Fibroblast of lung (primary cell): Measurements from ENCODE around the gene ACTA1.
"Not testable (repeated sequence)": the region's sequence is repeated elsewhere in the genome, so short reads cannot be mapped to it uniquely, and the experiment has no call there.

Experiments
- CTCF ChIP-seq, 2 donors: IDR thresholded peaks in 1 of 2; conservative IDR thresholded peaks in 1 of 2; 1 replicate in 1 of 2; 2 replicates in 1 of 2; pipeline ENCODE4 v1.5.1; 2011 to 2012; ENCODE audit warnings: low read length in 2 of 2, control low read depth in 1 of 2, inconsistent platforms in 1 of 2, low read depth in 1 of 2, mild to moderate bottlenecking in 1 of 2
- EZH2 ChIP-seq: IDR thresholded peaks from 2 replicates; pipeline ENCODE4 v1.5.1; 2012; ENCODE audit warnings: low read length, control low read depth, mild to moderate bottlenecking; ENCODE audit errors: missing control alignments

- not testable (repeated sequence) for TF ChIP-seq CTCF (conservative IDR thresholded peaks at IDR 0.05 in 1 of 2, IDR thresholded peaks at IDR 0.05 in 1 of 2; ENCODE audit: low read depth in 1 of 2, low read length in 2 of 2); EZH2
Observed at GRCh38 chr1:229475859-229476258, 42.0 kb upstream of the ACTA1 start.
